Breast epithelium (tissue), 4 donors: ENCODE results near the gene FMR1NB. TPM values are rescaled to one million over a fixed set of nuclear protein-coding genes. Genes with fewer than 3 reads are reported as not detected.

ENCODE experiments used
- DNase-seq, 2 donors: peaks; one replicate each; pipeline ENCODE4 v3.0.0-alpha.2; 2019; ENCODE audit warnings: low spot score in 2 of 2
- H3K27ac ChIP-seq, 2 donors: fragments of 200-600 bp; sonication (generic) in 1 of 2; one replicate each; pipeline ENCODE4 v1.5.1; 2016 to 2019; ENCODE audit warnings: mild to moderate bottlenecking in 1 of 2
- H3K27me3 ChIP-seq, 2 donors: fragments of 200-600 bp; sonication (generic) in 1 of 2; one replicate each; pipeline versions ENCODE4 v1.5.1 to v1.6.0; 2017 to 2019; ENCODE audit warnings: control low read depth in 1 of 2, mild to moderate bottlenecking in 1 of 2
- H3K36me3 ChIP-seq: fragments of 200-600 bp; one replicate; pipeline ENCODE4 v1.5.1; 2019
- H3K4me1 ChIP-seq, 2 donors: fragments of 200-600 bp; sonication (generic); one replicate each; pipeline ENCODE4 v1.5.1; 2016 to 2019; ENCODE audit warnings: control low read depth in 1 of 2
- H3K4me3 ChIP-seq, 3 donors: fragments of 200-600 bp; sonication (generic); 1 replicate in 2 of 3; 2 replicates in 1 of 3; pipeline ENCODE4 v1.5.1; 2016 to 2019; ENCODE audit warnings: mild to moderate bottlenecking in 3 of 3, moderate library complexity in 2 of 3
- H3K9me3 ChIP-seq, 2 donors: fragments of 200-600 bp; sonication (generic) in 1 of 2; one replicate each; pipeline ENCODE4 v1.5.1; 2016 to 2019; ENCODE audit warnings: control low read depth in 1 of 2
- CTCF ChIP-seq, 3 donors: fragments of 450-650 bp; IDR thresholded peaks; one replicate each; pipeline ENCODE4 v1.5.1; 2016 to 2017; ENCODE audit warnings: antibody characterized with exemption in 3 of 3, mild to moderate bottlenecking in 3 of 3, moderate library complexity in 3 of 3
- POLR2A ChIP-seq: fragments of 450-650 bp; IDR thresholded peaks from one replicate; pipeline ENCODE4 v1.6.1; 2016; ENCODE audit warnings: antibody characterized with exemption, mild to moderate bottlenecking, moderate library complexity
- POLR2AphosphoS5 ChIP-seq, 3 donors: sonication (generic); formaldehyde crosslinking; IDR thresholded peaks; one replicate each; pipeline ENCODE4 v1.6.1; 2017; ENCODE audit warnings: antibody characterized with exemption in 3 of 3
- intact Hi-C: fragments of 100-400 bp; cut with DNase I; formaldehyde crosslinking; loops from one replicate; pipeline ENCODE4 v1.15.1; 2023; ENCODE audit warnings: low total_unique reads
- total RNA-seq, 3 donors: library from RNA; depleted of rRNA; stranded (reverse); fragments of >200 nt; gene quantifications; one replicate each; pipeline ENCODE4 v1.1.0, GENCODE V29; 2016

Gene FMR1NB
- not detected for total RNA-seq

GRCh38 chrX:147981038-147981752 is at the start of gene FMR1NB:
FMR1NB (plus strand) TSS chrX:147981337; CDS start chrX:147981403, 66 bp downstream.
- no peak within 1 kb of the TSS for H3K4me3 ChIP-seq
- H3K27me3 ChIP-seq, result no peaks in the 10 kb centered on the region
- H3K4me1 ChIP-seq, result no peaks in the 10 kb centered on the region
- no peak for TF ChIP-seq POLR2AphosphoS5 (IDR thresholded peaks at IDR 0.05)
- no peak for TF ChIP-seq POLR2A
- no peak for TF ChIP-seq CTCF (IDR thresholded peaks at IDR 0.05)
- no peaks in the 10 kb centered on the region for H3K36me3 ChIP-seq
- DNase-seq, result no peak
- H3K9me3 ChIP-seq, result peaks cover 0 to 4% of the 10 kb centered on the region in 2 donors
- H3K27ac ChIP-seq, result no peak within 1 kb of the TSS
- intact Hi-C loops, result no loop called here

- no peaks in the 10 kb centered on the region for H3K36me3 ChIP-seq
- H3K27me3 ChIP-seq, result no peaks in the 10 kb centered on the region
- no peaks in the 10 kb centered on the region for H3K9me3 ChIP-seq
- intact Hi-C loops, result no loop called here
- DNase-seq, result no peak
- H3K27ac ChIP-seq, result no peak overlapping the region
- H3K4me3 ChIP-seq, result no peak overlapping the region
- no peaks in the 10 kb centered on the region for H3K4me1 ChIP-seq
- no peak for TF ChIP-seq CTCF (IDR thresholded peaks at IDR 0.05)
- TF ChIP-seq POLR2AphosphoS5 (IDR thresholded peaks at IDR 0.05), result no peak
- no peak for TF ChIP-seq POLR2A
Observed at GRCh38 chrX:147933815-147934214, 47.3 kb upstream of the FMR1NB start.

GRCh38 chrX:147935156-147935758 is 45.9 kb upstream of the FMR1NB start:
- Histone ChIP-seq H3K4me3 (no peak overlapping the region), H3K9me3 (no peaks in the 10 kb centered on the region), H3K36me3 (no peaks in the 10 kb centered on the region), H3K4me1 (no peaks in the 10 kb centered on the region), H3K27ac (no peak overlapping the region), H3K27me3 (no peaks in the 10 kb centered on the region)
- TF ChIP-seq POLR2AphosphoS5 (IDR thresholded peaks at IDR 0.05) (no peak), POLR2A (no peak), CTCF (IDR thresholded peaks at IDR 0.05) (no peak)
- intact Hi-C loops, result no loop called here
- DNase-seq, result no peak

GRCh38 chrX:147945286-147945685 is 35.9 kb upstream of the FMR1NB start:
- no peak overlapping the region for H3K27ac ChIP-seq
- no peaks in the 10 kb centered on the region for H3K4me1 ChIP-seq
- DNase-seq, result no peak
- no peaks in the 10 kb centered on the region for H3K27me3 ChIP-seq
- no peak for TF ChIP-seq POLR2AphosphoS5 (IDR thresholded peaks at IDR 0.05)
- no peak for TF ChIP-seq POLR2A
- TF ChIP-seq CTCF (IDR thresholded peaks at IDR 0.05), result no peak
- H3K36me3 ChIP-seq, result no peaks in the 10 kb centered on the region
- no peaks in the 10 kb centered on the region for H3K9me3 ChIP-seq
- H3K4me3 ChIP-seq, result no peak overlapping the region
- intact Hi-C loops, result no loop called here

GRCh38 chrX:147948531-147948930 is 32.6 kb upstream of the FMR1NB start:
- DNase-seq, result no peak

More at GRCh38 chrX:147948531-147948930, 32.6 kb upstream of the FMR1NB start:
- Histone ChIP-seq H3K27me3 (no peaks in the 10 kb centered on the region), H3K4me3 (no peak overlapping the region), H3K36me3 (no peaks in the 10 kb centered on the region), H3K9me3 (no peaks in the 10 kb centered on the region), H3K4me1 (no peaks in the 10 kb centered on the region), H3K27ac (no peak overlapping the region)
- intact Hi-C loops, result no loop called here
- no peak for TF ChIP-seq POLR2AphosphoS5 (IDR thresholded peaks at IDR 0.05)
- no peak for TF ChIP-seq CTCF (IDR thresholded peaks at IDR 0.05)
